SK-N-SH treated with all-trans-retinoic acid at 6 μM for 48 hours (cell line): Measurements from ENCODE around the gene LAPTM5.

Source experiments
- ATAC-seq: fragments of 200-7000 bp; cut with Tn5 transposase; 3 replicates; pipeline ENCODE4 v1.9.1; 2020; ENCODE audit warnings: mild to moderate bottlenecking, moderate library complexity
- ARNTL ChIP-seq: fragments of 450-650 bp; formaldehyde crosslinking; IDR thresholded peaks from 2 replicates; pipeline ENCODE4 v1.5.0; 2020; ENCODE audit warnings: low read depth, mild to moderate bottlenecking, moderate library complexity, borderline replicate concordance
- CREB5 ChIP-seq: fragments of 250-450 bp; sonication (Bioruptor Pico); IDR thresholded peaks from 2 replicates; pipeline ENCODE4 v1.5.1; 2020; ENCODE audit warnings: low read depth, mild to moderate bottlenecking, moderate library complexity
- CSDC2 ChIP-seq: fragments of 250-450 bp; sonication (Bioruptor Pico); IDR thresholded peaks from 2 replicates; pipeline ENCODE4 v1.5.0; 2020; ENCODE audit warnings: mild to moderate bottlenecking, moderate library complexity
- ESRRG ChIP-seq: fragments of 250-450 bp; sonication (Bioruptor Pico); IDR thresholded peaks from 2 replicates; pipeline ENCODE4 v1.6.1; 2021; ENCODE audit warnings: mild to moderate bottlenecking
- ISL1 ChIP-seq: fragments of 250-450 bp; sonication (Bioruptor Pico); IDR thresholded peaks from 2 replicates; pipeline ENCODE4 v2.1.2; 2022; ENCODE audit warnings: mild to moderate bottlenecking, moderate library complexity
- OSR1 ChIP-seq: fragments of 250-450 bp; sonication (Bioruptor Pico); IDR thresholded peaks from 2 replicates; pipeline ENCODE4 v1.8.0; 2022; ENCODE audit warnings: moderate library complexity, mild to moderate bottlenecking, inconsistent platforms
- PATZ1 ChIP-seq: fragments of 250-450 bp; sonication (Bioruptor Pico); IDR thresholded peaks from 2 replicates; pipeline ENCODE4 v1.8.0; 2020; ENCODE audit warnings: mild to moderate bottlenecking, moderate library complexity, borderline replicate concordance
- PPARA ChIP-seq: fragments of 250-450 bp; sonication (Bioruptor Pico); IDR thresholded peaks from 2 replicates; pipeline ENCODE4 v1.5.0; 2020; ENCODE audit warnings: mild to moderate bottlenecking, borderline replicate concordance
- RARB ChIP-seq: fragments of 250-450 bp; sonication (Bioruptor Pico); IDR thresholded peaks from 2 replicates; pipeline ENCODE4 v1.8.0; 2021; ENCODE audit warnings: mild to moderate bottlenecking, moderate library complexity
- SNAI2 ChIP-seq: fragments of 250-450 bp; sonication (Bioruptor Pico); IDR thresholded peaks from 2 replicates; pipeline ENCODE4 v1.5.0; 2020; ENCODE audit warnings: mild to moderate bottlenecking, moderate library complexity
- TCF4 ChIP-seq: fragments of 250-450 bp; sonication (Bioruptor Pico); IDR thresholded peaks from 2 replicates; pipeline ENCODE4 v1.8.0; 2021; ENCODE audit warnings: mild to moderate bottlenecking, moderate library complexity, borderline replicate concordance
- ZC3H10 ChIP-seq: fragments of 250-450 bp; sonication (Bioruptor Pico); IDR thresholded peaks from 2 replicates; pipeline ENCODE4 v1.5.1; 2021; ENCODE audit warnings: mild to moderate bottlenecking, moderate library complexity
- ZFP30 ChIP-seq: fragments of 450-650 bp; formaldehyde crosslinking; IDR thresholded peaks from 2 replicates; pipeline ENCODE4 v1.5.0; 2022; ENCODE audit warnings: mild to moderate bottlenecking, moderate library complexity
- ZNF8 ChIP-seq: fragments of 450-650 bp; formaldehyde crosslinking; IDR thresholded peaks from 2 replicates; pipeline ENCODE4 v1.5.0; 2020; ENCODE audit warnings: mild to moderate bottlenecking, moderate library complexity
- TF ChIP-seq, protein P1 (sequence below): fragments of 250-450 bp; sonication (Bioruptor Pico); IDR thresholded peaks from 2 replicates; pipeline ENCODE4 v1.5.0; 2020; ENCODE audit warnings: mild to moderate bottlenecking, moderate library complexity
- TF ChIP-seq, protein P2 (sequence below): fragments of 250-450 bp; sonication (Bioruptor Pico); IDR thresholded peaks from 2 replicates; pipeline ENCODE4 v1.5.1; 2021; ENCODE audit warnings: mild to moderate bottlenecking, moderate library complexity
- TF ChIP-seq, protein P3 (sequence below): fragments of 250-450 bp; sonication (Bioruptor Pico); IDR thresholded peaks from 2 replicates; pipeline ENCODE4 v1.8.0; 2021; ENCODE audit warnings: low read depth, mild to moderate bottlenecking, moderate library complexity, borderline replicate concordance

LAPTM5 gene

GRCh38 chr1:30763651-30764248, 6.2 kb upstream of the LAPTM5 start:
- TF ChIP-seq CREB5 (CRISPR knock-in tag) (no peak), ZFP30 (CRISPR knock-in tag) (no peak), PPARA (CRISPR knock-in tag) (no peak), RARB (CRISPR knock-in tag) (no peak), TCF4 (no peak), ESRRG (no peak), CSDC2 (CRISPR knock-in tag) (no peak), PATZ1 (CRISPR knock-in tag) (no peak), ZNF8 (CRISPR knock-in tag) (no peak), SNAI2 (no peak)
- TF ChIP-seq, protein P1, sequence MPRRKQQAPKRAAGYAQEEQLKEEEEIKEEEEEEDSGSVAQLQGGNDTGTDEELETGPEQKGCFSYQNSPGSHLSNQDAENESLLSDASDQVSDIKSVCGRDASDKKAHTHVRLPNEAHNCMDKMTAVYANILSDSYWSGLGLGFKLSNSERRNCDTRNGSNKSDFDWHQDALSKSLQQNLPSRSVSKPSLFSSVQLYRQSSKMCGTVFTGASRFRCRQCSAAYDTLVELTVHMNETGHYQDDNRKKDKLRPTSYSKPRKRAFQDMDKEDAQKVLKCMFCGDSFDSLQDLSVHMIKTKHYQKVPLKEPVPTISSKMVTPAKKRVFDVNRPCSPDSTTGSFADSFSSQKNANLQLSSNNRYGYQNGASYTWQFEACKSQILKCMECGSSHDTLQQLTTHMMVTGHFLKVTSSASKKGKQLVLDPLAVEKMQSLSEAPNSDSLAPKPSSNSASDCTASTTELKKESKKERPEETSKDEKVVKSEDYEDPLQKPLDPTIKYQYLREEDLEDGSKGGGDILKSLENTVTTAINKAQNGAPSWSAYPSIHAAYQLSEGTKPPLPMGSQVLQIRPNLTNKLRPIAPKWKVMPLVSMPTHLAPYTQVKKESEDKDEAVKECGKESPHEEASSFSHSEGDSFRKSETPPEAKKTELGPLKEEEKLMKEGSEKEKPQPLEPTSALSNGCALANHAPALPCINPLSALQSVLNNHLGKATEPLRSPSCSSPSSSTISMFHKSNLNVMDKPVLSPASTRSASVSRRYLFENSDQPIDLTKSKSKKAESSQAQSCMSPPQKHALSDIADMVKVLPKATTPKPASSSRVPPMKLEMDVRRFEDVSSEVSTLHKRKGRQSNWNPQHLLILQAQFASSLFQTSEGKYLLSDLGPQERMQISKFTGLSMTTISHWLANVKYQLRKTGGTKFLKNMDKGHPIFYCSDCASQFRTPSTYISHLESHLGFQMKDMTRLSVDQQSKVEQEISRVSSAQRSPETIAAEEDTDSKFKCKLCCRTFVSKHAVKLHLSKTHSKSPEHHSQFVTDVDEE (CRISPR knock-in tag), result no peak
- TF ChIP-seq, protein P2, sequence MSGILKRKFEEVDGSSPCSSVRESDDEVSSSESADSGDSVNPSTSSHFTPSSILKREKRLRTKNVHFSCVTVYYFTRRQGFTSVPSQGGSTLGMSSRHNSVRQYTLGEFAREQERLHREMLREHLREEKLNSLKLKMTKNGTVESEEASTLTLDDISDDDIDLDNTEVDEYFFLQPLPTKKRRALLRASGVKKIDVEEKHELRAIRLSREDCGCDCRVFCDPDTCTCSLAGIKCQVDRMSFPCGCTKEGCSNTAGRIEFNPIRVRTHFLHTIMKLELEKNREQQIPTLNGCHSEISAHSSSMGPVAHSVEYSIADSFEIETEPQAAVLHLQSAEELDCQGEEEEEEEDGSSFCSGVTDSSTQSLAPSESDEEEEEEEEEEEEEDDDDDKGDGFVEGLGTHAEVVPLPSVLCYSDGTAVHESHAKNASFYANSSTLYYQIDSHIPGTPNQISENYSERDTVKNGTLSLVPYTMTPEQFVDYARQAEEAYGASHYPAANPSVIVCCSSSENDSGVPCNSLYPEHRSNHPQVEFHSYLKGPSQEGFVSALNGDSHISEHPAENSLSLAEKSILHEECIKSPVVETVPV (CRISPR knock-in tag), result no peak
- ATAC-seq, result peak; percentile 87

GRCh38 chr1:30762930-30763650, 5.5 kb upstream of the LAPTM5 start:
- ATAC-seq, result no peak; the same call in 2 of the 3 replicates
- TF ChIP-seq PPARA (CRISPR knock-in tag), result no peak
- TF ChIP-seq OSR1, result no peak
- no peak for TF ChIP-seq PATZ1 (CRISPR knock-in tag)
- TF ChIP-seq ISL1, result no peak

DNA sequence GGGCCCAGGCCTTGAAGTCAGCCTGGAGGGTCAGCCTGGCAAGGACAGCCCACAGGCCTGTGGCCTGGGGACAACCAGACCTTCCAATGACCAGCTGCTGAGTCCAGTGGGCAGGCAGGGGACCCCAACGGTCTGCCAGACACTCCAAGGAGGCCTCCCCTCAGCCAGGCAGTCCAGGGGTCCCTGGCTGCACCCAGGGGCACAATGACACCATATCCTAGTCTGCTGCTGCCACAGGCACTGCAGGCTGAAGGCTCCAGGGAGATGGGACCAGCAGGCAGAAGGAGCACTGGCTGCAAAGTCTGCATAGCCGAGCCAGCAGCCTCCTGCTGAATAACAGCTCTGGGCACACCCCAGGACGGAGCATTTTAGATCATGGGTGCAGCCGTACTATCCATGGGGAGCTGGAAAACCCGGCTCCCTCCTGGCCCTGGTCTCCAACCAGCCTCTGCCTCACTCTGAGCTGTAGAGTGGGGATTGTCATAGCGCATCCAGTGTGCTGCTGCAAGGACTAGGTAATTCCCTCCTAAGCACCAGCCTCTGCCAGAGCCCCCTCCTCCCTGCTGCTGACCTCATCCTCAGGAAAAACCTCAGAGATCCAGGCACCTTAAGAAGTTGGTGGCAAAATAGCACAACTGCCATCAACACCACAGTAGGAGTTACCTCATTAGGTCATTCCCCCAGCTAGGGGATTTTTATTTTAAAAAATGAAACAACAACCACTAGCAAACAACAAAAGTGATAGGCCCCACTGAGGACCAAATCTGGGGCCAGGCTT, 4.8 kb upstream of the LAPTM5 start:
- ATAC-seq, result no peak
- TF ChIP-seq, protein P1 (CRISPR knock-in tag), result no peak
- TF ChIP-seq ARNTL (no peak), PATZ1 (CRISPR knock-in tag) (no peak), PPARA (CRISPR knock-in tag) (no peak), CSDC2 (CRISPR knock-in tag) (no peak), ZC3H10 (CRISPR knock-in tag) (no peak), ISL1 (no peak), ZFP30 (CRISPR knock-in tag) (no peak), ZNF8 (CRISPR knock-in tag) (no peak)
- TF ChIP-seq, protein P3, sequence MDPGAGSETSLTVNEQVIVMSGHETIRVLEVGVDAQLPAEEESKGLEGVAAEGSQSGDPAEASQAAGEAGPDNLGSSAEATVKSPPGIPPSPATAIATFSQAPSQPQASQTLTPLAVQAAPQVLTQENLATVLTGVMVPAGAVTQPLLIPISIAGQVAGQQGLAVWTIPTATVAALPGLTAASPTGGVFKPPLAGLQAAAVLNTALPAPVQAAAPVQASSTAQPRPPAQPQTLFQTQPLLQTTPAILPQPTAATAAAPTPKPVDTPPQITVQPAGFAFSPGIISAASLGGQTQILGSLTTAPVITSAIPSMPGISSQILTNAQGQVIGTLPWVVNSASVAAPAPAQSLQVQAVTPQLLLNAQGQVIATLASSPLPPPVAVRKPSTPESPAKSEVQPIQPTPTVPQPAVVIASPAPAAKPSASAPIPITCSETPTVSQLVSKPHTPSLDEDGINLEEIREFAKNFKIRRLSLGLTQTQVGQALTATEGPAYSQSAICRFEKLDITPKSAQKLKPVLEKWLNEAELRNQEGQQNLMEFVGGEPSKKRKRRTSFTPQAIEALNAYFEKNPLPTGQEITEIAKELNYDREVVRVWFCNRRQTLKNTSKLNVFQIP (CRISPR knock-in tag), result no peak
